Esophagus muscularis mucosa (tissue), 4 donors: ENCODE measurements around the gene G3BP2.
"Not testable (repeated sequence)": the region's sequence is repeated elsewhere in the genome, so short reads cannot be mapped to it uniquely, and the experiment has no call there.

Experiments
- CTCF ChIP-seq, 3 experiments: fragments of 200-600 bp in 2 of 3; fragments of 450-650 bp in 1 of 3; sonication (generic) in 2 of 3; IDR thresholded peaks; one replicate each; pipeline ENCODE4 v1.5.1; 2017 to 2019; ENCODE audit warnings: antibody characterized with exemption in 3 of 3, mild to moderate bottlenecking in 2 of 3, moderate library complexity in 1 of 3
- EP300 ChIP-seq: sonication (generic); formaldehyde crosslinking; IDR thresholded peaks from one replicate; pipeline ENCODE4 v1.6.1; 2017; ENCODE audit warnings: antibody characterized with exemption
- POLR2A ChIP-seq: fragments of 450-650 bp; IDR thresholded peaks from one replicate; pipeline ENCODE4 v1.6.1; 2017; ENCODE audit warnings: antibody characterized with exemption, moderate library complexity, mild to moderate bottlenecking, low read depth
- POLR2AphosphoS5 ChIP-seq, 2 donors: sonication (generic); formaldehyde crosslinking; IDR thresholded peaks; one replicate each; pipeline ENCODE4 v1.6.1; 2017; ENCODE audit warnings: antibody characterized with exemption in 2 of 2

GRCh38 chr4:75716054-75716453 lies 42.8 kb upstream of the G3BP2 start:
- not testable (repeated sequence) for TF ChIP-seq POLR2AphosphoS5 (IDR thresholded peaks at IDR 0.05); CTCF (IDR thresholded peaks at IDR 0.05); POLR2A; EP300
